Stimulated activated CD4-positive, alpha-beta T cell treated with anti-CD3 and anti-CD28 coated beads, Interleukin-4, amount 100 ng/mL, for 24 hours (primary cell): ENCODE measurements around the gene NTSR1.

ENCODE experiments used
- DNase-seq: peaks from one replicate; pipeline ENCODE4 v3.0.0-alpha.2; 2020

The NTSR1 gene

DNA sequence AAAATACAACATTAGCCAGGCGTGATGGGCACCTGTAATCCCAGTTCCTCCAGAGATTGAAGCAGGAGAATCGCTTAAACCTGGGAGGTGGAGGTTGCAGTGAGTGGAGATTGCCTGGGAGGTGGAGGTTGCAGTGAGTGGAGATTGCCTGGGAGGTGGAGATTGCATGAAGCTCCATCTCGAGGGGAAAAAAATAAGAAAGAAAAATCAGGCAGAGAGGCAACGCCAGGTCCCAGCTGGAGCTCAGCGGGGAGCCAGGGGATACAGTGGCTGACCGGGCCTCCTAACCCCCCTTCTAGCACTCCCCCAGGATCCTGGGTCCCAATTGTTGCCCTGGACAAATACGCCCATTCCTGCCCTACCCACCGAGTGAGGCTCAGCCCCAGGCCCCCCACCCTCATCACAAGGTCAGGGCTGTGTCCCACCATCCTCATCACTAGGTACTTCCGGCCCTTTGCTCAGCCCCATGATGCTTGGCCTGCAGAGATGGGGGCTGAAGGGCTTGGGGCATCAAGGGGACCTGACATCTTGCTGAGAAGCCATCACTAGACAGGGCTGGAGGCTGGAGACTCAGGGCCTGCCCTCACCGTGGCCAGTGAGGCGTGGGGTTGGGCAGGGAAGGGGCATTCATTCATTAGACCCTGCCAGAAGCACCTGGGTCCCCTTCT is 97.9 kb downstream of the NTSR1 start:
- no peak for DNase-seq

DNA sequence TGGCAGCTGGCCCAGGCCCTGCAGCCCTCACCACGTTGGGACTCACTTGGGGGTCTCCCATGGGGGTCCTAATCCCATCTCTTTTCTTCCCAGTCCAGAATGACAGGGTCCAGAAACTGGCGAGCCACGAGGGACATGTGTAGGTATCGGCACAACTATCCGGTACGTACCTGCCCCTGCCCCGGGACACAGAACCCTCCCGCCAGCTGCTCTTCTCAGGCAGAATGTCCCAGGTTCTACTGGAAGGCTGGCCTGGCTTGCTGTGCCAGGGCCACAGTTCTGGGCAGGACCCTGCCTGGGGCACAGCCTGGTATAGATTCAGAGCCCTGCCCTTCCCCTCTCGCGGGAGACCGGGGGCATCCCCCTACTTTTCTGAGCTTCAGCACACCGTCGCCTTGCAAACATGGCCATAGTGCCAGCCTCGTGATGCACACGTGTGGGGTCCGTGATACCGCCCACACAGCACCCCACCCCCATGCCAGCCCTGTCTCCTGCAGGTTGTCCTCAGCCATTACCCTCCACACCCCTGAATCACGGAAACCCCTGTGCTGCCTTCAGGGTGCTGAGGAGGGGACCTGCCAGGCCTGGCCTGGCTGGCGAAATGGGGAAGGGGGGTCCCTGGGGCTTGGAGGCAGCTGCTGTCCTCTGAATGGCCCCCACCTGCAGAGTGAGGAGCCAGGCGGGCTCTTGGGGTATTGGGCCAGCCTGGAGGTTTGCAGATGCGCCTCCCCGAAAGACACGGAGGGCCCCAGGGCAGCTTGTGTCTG is 99.0 kb downstream of the NTSR1 start:
- DNase-seq = no peak

DNA sequence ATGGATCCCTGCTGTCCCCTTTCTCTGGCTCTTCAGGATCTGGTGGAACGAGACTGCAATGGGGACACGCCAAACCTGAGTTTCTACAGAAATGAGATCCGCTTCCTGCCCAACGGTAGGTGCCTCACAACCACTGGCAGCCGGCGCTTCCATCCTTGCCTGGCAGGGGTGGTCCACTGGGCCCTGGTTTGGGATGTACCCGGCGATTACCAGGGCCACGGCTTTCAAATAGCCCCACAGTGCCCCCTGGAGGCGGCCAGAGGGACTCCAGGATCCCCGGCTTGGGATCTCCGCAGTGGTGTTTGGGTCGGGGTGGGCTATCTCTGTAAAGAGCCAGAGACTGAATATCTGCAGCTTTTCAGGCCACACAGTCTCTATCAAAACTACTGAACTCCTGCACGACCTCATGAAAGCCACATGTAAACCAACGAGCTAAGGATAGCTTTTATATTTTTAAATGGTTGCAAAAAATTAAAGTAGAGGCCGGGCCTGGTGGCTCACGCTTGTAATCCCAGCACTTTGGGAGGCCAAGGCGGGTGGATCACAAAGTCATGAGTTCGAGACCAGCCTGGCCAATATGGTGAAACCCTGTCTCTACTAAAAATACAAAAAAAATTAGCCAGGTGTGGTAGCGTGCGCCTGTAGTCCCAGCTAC is 99.7 kb downstream of the NTSR1 start:
- peak; percentile 79 for DNase-seq

DNA sequence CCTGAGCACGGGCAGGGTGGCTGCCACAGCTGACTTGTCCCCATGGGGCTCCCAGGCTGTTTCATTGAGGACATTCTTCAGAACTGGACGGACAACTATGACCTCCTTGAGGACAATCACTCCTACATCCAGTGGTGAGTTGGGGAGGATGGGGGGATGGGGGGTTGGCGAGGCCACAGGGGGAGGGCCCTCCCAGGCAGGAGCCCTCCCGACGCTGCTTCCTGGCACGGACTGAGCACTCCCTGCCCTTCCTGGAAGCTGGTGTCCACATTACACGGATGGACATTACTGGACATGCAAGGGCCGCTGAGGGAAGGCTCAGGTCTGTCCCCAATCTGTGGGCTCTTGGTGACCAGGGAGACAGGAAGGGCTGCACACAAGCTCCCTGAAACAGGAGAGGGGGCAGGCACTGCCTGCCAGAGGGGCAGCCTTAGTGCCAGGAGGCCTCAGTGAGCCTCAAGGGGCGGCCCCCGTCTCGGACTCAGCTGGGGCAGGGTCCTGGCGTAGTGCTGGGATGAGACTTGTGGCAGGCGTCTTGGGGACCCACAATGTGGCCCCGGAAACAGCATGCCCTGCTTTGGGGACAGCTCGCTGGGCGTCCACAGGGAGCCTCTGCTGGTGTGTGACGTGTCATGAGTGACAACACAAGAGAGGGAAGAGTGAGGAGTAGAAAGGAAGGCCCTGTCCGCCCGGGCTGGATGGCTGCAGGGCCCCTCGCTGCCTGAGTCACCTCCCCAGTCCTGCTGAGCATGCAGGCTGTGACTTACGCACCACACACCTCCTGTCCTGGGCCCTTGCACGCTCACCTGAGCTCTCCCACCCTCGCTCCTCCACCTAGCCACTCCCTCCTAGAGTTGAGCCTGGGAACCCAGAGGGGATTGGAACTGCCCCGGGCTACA is 101.1 kb downstream of the NTSR1 start:
- DNase-seq = no peak

DNA sequence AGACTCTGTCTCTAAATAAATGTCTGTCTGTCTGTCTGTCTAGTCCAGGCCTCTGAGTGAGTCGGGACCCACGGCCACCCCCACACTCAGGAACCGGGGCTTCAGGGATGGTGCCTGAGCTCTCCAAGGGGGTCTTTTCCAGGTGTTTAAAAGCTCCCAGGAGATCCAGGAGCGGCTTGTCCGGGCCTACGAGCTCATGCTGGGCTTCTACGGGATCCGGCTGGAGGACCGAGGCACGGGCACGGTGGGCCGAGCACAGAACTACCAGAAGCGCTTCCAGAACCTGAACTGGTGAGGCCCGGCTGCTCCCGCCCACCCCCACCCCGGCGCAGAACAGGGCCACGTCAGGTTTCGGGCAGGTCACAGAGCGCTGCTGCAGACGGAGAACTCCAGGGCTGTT is 102.7 kb downstream of the NTSR1 start:
- DNase-seq = no peak

DNA sequence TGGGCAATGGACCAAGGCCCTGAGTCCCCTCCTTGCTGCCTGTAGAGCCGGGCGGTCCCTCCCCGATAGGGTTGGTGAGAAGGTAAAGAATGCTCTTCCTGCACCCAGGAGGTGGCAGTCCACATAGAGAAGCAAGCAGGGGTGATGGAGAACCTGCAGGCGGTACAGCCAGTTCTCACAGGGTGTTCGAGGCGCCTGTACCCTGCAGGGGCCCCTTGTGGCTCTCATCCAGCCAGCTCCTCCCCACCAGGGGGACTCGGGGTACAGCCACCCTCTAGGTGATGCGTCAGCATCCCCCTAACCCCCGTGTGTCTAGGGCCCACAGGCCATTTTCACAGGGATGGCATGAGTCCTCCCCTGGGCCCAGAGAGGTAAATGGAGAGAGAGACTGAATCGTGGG is 103.1 kb downstream of the NTSR1 start:
- DNase-seq = no peak
